H9 (cell line): Measurements from ENCODE around the gene BASP1. TPM values are rescaled to one million over a fixed set of nuclear protein-coding genes. Genes with fewer than 3 reads are reported as not detected.

ENCODE experiments used
- DNase-seq: peaks from one replicate; pipeline ENCODE4 v3.0.0-alpha.2; 2017
- H2AFZ ChIP-seq: one replicate; pipeline ENCODE4 v1.6.1; 2013; ENCODE audit warnings: mild to moderate bottlenecking, low read length, control low read depth, moderate library complexity
- H2AK5ac ChIP-seq: 2 replicates; pipeline ENCODE4 v1.6.1; 2013; ENCODE audit warnings: low read length, control low read depth, mixed read lengths; ENCODE audit not compliant: insufficient read length
- H2BK120ac ChIP-seq: one replicate; pipeline ENCODE4 v1.6.1; 2013; ENCODE audit warnings: low read depth, mild to moderate bottlenecking, low read length, control low read depth, inconsistent platforms; ENCODE audit not compliant: poor library complexity, severe bottlenecking
- H2BK12ac ChIP-seq: 2 replicates; pipeline ENCODE4 v1.6.1; 2013; ENCODE audit warnings: low read length, control low read depth, mixed read lengths, low read depth; ENCODE audit not compliant: insufficient read length
- H2BK15ac ChIP-seq: 2 replicates; pipeline ENCODE4 v1.6.1; 2013; ENCODE audit warnings: low read depth, low read length, control low read depth
- H2BK20ac ChIP-seq: one replicate; pipeline ENCODE4 v1.6.1; 2013; ENCODE audit warnings: low read depth, mild to moderate bottlenecking, low read length, control low read depth, inconsistent platforms; ENCODE audit not compliant: poor library complexity, severe bottlenecking
- H2BK5ac ChIP-seq: 2 replicates; pipeline ENCODE4 v1.6.1; 2013; ENCODE audit warnings: low read length, control low read depth, mixed read lengths; ENCODE audit not compliant: insufficient read length
- H3K14ac ChIP-seq: 2 replicates; pipeline ENCODE4 v1.6.1; 2013; ENCODE audit warnings: low read length, control low read depth; ENCODE audit not compliant: insufficient read depth
- H3K18ac ChIP-seq: 2 replicates; pipeline ENCODE4 v1.6.1; 2013; ENCODE audit warnings: low read depth, mild to moderate bottlenecking, mixed read lengths, low read length, control low read depth; ENCODE audit not compliant: insufficient read length
- H3K23ac ChIP-seq: 2 replicates; pipeline ENCODE4 v1.6.1; 2013; ENCODE audit warnings: low read length, control low read depth, mixed read lengths, low read depth; ENCODE audit not compliant: insufficient read length
- H3K23me2 ChIP-seq: 2 replicates; pipeline ENCODE4 v1.6.1; 2013; ENCODE audit warnings: low read depth, mild to moderate bottlenecking, mixed read lengths, low read length, control low read depth; ENCODE audit not compliant: insufficient read length, poor library complexity, severe bottlenecking
- H3K27ac ChIP-seq: 2 replicates; pipeline ENCODE4 v1.5.1; 2013; ENCODE audit warnings: low read length, control low read depth, mixed read lengths, low read depth; ENCODE audit not compliant: insufficient read length
- H3K27me3 ChIP-seq: 2 replicates; pipeline ENCODE4 v1.6.1; 2013; ENCODE audit warnings: low read length, control low read depth, inconsistent platforms; ENCODE audit not compliant: insufficient read depth
- H3K4ac ChIP-seq: 2 replicates; pipeline ENCODE4 v1.6.1; 2013; ENCODE audit warnings: low read depth, mild to moderate bottlenecking, control low read depth, inconsistent platforms, low read length, moderate library complexity
- H3K4me1 ChIP-seq: 2 replicates; pipeline ENCODE4 v1.6.1; 2013; ENCODE audit warnings: low read length, control low read depth, inconsistent platforms; ENCODE audit not compliant: insufficient read depth
- H3K4me2 ChIP-seq: 2 replicates; pipeline ENCODE4 v1.6.1; 2013; ENCODE audit warnings: low read length, control low read depth, mixed read lengths; ENCODE audit not compliant: insufficient read length, insufficient read depth
- H3K56ac ChIP-seq: 2 replicates; pipeline ENCODE4 v1.6.1; 2013; ENCODE audit warnings: low read depth, mild to moderate bottlenecking, mixed read lengths, low read length, control low read depth; ENCODE audit not compliant: insufficient read length
- H3K79me1 ChIP-seq: 2 replicates; pipeline ENCODE4 v1.6.1; 2013; ENCODE audit warnings: low read depth, mild to moderate bottlenecking, moderate library complexity, low read length, control low read depth, inconsistent platforms; ENCODE audit not compliant: insufficient read depth, poor library complexity, severe bottlenecking
- H3K79me2 ChIP-seq: 2 replicates; pipeline ENCODE4 v1.6.1; 2013; ENCODE audit warnings: low read length, control low read depth, inconsistent platforms; ENCODE audit not compliant: insufficient read depth
- H3K9ac ChIP-seq: 2 replicates; pipeline ENCODE4 v1.6.1; 2013; ENCODE audit warnings: low read length, control low read depth, mixed read lengths; ENCODE audit not compliant: insufficient read length; ENCODE audit errors: extremely low read depth
- H3K9me3 ChIP-seq: one replicate; pipeline ENCODE4 v1.6.1; 2013; ENCODE audit warnings: low read depth, low read length, inconsistent platforms; ENCODE audit not compliant: control insufficient read depth
- H3T11ph ChIP-seq: one replicate; pipeline ENCODE4 v1.6.1; 2013; ENCODE audit warnings: mild to moderate bottlenecking, low read length, control low read depth, inconsistent platforms
- H4K20me1 ChIP-seq: one replicate; pipeline ENCODE4 v1.6.1; 2013; ENCODE audit not compliant: control insufficient read depth, insufficient read length, insufficient read depth
- H4K5ac ChIP-seq: 2 replicates; pipeline ENCODE4 v1.6.1; 2013; ENCODE audit warnings: low read depth, mild to moderate bottlenecking, mixed read lengths, low read length, control low read depth; ENCODE audit not compliant: insufficient read length
- H4K8ac ChIP-seq: replicated peaks from 2 replicates; pipeline ENCODE4 v1.6.1; 2013; ENCODE audit warnings: low read length, control low read depth, mixed read lengths, low read depth; ENCODE audit not compliant: insufficient read length
- H4K91ac ChIP-seq: 2 replicates; pipeline ENCODE4 v1.6.1; 2013; ENCODE audit warnings: low read depth, mild to moderate bottlenecking, moderate library complexity, mixed read lengths, low read length, control low read depth; ENCODE audit not compliant: insufficient read length
- H3K27ac Mint-ChIP-seq, 3 experiments: 2 replicates in 2 of 3; 3 replicates in 1 of 3; pipeline ENCODE4 v1.8.0; 2020 to 2021; ENCODE audit warnings: mixed read lengths in 3 of 3, mild to moderate bottlenecking in 1 of 3, moderate library complexity in 1 of 3
- H3K27me3 Mint-ChIP-seq: 2 replicates; pipeline ENCODE4 v1.8.0; 2021; ENCODE audit warnings: low read depth, mild to moderate bottlenecking, moderate library complexity, mixed read lengths
- H3K36me3 Mint-ChIP-seq, 3 experiments: 2 replicates in 2 of 3; 3 replicates in 1 of 3; pipeline ENCODE4 v1.8.0; 2020 to 2021; ENCODE audit warnings: low read depth in 3 of 3, mixed read lengths in 3 of 3; ENCODE audit not compliant: insufficient read depth in 1 of 3
- H3K4me1 Mint-ChIP-seq, 2 experiments: 2 replicates each; pipeline ENCODE4 v1.8.0; 2020; ENCODE audit warnings: mixed read lengths in 2 of 2
- H3K4me3 Mint-ChIP-seq, 2 experiments: 2 replicates in 1 of 2; 3 replicates in 1 of 2; pipeline ENCODE4 v1.8.0; 2020 to 2021; ENCODE audit warnings: mild to moderate bottlenecking in 2 of 2, mixed read lengths in 2 of 2, moderate library complexity in 1 of 2
- H3K9me3 Mint-ChIP-seq, 2 experiments: 2 replicates in 1 of 2; 3 replicates in 1 of 2; pipeline ENCODE4 v1.8.0; 2020; ENCODE audit warnings: mild to moderate bottlenecking in 2 of 2, mixed read lengths in 2 of 2, moderate library complexity in 1 of 2
- WGBS: extraction: QIAGEN DNeasy Blood & Tissue Kit; methylation state at CpG from one replicate; pipeline ENCODE4 v1.1.7; 2013; ENCODE audit warnings: missing lambda C conversion rate, low lambda C conversion rate, mixed read lengths; ENCODE audit not compliant: insufficient read length; ENCODE audit errors: extremely low coverage; 5-methylcytosine and 5-hydroxymethylcytosine counted together
- total RNA-seq: library from RNA; stranded (reverse); gene quantifications from 2 replicates; pipeline ENCODE4 v1.2.1, GENCODE V29; 2021
- TF ChIP-seq, protein P1 (sequence below): fragments of 200-600 bp; sonication (generic); conservative IDR thresholded peaks from 3 replicates; pipeline ENCODE4 v1.8.0; 2021; ENCODE audit warnings: antibody characterized with exemption, mild to moderate bottlenecking

Gene BASP1
- total RNA-seq, 1 experiment from 2014 or later = 180 TPM

DNA sequence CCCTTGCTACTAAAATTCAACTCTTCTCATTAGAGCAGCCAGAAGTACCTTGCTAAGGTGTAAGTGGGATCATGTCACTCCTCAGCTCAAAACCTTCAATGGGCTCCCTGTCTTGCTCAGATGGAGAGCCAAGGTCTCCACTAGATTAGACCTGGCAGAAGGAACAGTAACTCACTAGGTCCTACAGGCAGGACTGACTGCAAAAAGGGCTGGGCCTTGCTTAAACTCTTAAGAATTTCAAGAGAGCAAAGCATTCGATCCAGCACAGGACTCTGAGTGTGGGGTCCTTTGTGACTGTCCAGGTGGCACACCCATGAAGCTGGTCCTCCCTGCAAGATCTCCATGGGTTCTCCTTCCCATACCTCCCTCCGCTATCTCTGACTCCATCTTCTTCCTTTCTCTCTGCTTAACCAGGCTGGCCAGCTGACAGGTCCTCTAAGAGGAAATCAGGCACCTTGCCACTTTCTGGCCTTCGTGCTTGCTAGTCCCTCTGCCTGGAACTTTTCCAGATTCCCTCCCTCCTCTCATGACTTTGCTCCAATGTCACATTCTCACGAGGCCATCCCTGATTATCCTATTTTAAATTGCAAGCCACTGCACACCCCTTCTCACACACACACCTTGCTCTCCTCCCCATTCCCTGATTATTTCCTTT lies 70.2 kb downstream of the BASP1 start:
- peaks cover 15 to 17% of the 10 kb centered on the region in 2 experiments for H3K9me3 Mint-ChIP-seq
- H2AFZ ChIP-seq = no peak overlapping the region
- H3K27ac ChIP-seq = no peak overlapping the region
- H2AK5ac ChIP-seq = no peak overlapping the region
- H3K4me2 ChIP-seq = no peak overlapping the region
- no peaks in the 10 kb centered on the region for H3K23me2 ChIP-seq
- no peak overlapping the region for H3K4ac ChIP-seq
- no peak overlapping the region for H3K23ac ChIP-seq
- no peaks in the 10 kb centered on the region for H3K9me3 ChIP-seq
- no peak for DNase-seq
- H4K5ac ChIP-seq = no peak overlapping the region
- no peak overlapping the region for H2BK120ac ChIP-seq
- H4K20me1 ChIP-seq = no peaks in the 10 kb centered on the region
- no peak overlapping the region for H2BK20ac ChIP-seq
- H3K27me3 Mint-ChIP-seq = peaks cover 2% of the 10 kb centered on the region; the same call in 1 of the 2 replicates
- no peak overlapping the region; a peak in 1 of 5 replicates for H3K4me3 Mint-ChIP-seq
- no peak overlapping the region for H3K9ac ChIP-seq
- H3K4me1 ChIP-seq = no peaks in the 10 kb centered on the region; the same call in 1 of the 2 replicates
- H3K18ac ChIP-seq = no peak overlapping the region
- H2BK15ac ChIP-seq = no peak overlapping the region
- WGBS = no CpG with 5 or more reads among the region's 4 CpGs
- peaks cover 2 to 18% (median 11%) of the 10 kb centered on the region in 3 experiments; a peak in 6 of 7 replicates for H3K36me3 Mint-ChIP-seq
- no peak overlapping the region for H2BK12ac ChIP-seq
- TF ChIP-seq, protein P1, sequence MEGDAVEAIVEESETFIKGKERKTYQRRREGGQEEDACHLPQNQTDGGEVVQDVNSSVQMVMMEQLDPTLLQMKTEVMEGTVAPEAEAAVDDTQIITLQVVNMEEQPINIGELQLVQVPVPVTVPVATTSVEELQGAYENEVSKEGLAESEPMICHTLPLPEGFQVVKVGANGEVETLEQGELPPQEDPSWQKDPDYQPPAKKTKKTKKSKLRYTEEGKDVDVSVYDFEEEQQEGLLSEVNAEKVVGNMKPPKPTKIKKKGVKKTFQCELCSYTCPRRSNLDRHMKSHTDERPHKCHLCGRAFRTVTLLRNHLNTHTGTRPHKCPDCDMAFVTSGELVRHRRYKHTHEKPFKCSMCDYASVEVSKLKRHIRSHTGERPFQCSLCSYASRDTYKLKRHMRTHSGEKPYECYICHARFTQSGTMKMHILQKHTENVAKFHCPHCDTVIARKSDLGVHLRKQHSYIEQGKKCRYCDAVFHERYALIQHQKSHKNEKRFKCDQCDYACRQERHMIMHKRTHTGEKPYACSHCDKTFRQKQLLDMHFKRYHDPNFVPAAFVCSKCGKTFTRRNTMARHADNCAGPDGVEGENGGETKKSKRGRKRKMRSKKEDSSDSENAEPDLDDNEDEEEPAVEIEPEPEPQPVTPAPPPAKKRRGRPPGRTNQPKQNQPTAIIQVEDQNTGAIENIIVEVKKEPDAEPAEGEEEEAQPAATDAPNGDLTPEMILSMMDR = no peak
- peak overlapping the region in 1 of 3 experiments; percentile 50; a peak in 2 of 7 replicates for H3K27ac Mint-ChIP-seq
- H3K27me3 ChIP-seq = no peaks in the 10 kb centered on the region
- no peak overlapping the region for H4K8ac ChIP-seq
- no peak overlapping the region for H3K56ac ChIP-seq
- no peak overlapping the region for H4K91ac ChIP-seq
- H3K79me2 ChIP-seq = no peaks in the 10 kb centered on the region
- no peak overlapping the region for H3T11ph ChIP-seq
- no peak overlapping the region; the same call in 1 of the 2 replicates for H3K14ac ChIP-seq
- H3K4me1 Mint-ChIP-seq = peaks cover 4 to 8% of the 10 kb centered on the region in 2 experiments
- no peak overlapping the region for H2BK5ac ChIP-seq
- H3K79me1 ChIP-seq = no peaks in the 10 kb centered on the region
